NAMALWA (cell line): ENCODE data around the gene RAP1GAP2.
"Not testable (repeated sequence)": the region's sequence is repeated elsewhere in the genome, so short reads cannot be mapped to it uniquely, and the experiment has no call there.

ENCODE experiments used
- DNase-seq: peaks from one replicate; pipeline ENCODE4 v3.0.0-alpha.2; 2015; ENCODE audit warnings: low spot score

Gene RAP1GAP2

GRCh38 chr17:2998469-2998901, 202.2 kb downstream of the RAP1GAP2 start:
- not testable (repeated sequence) for DNase-seq

GRCh38 chr17:3002538-3003295, 206.5 kb downstream of the RAP1GAP2 start:
- peak; percentile 90 for DNase-seq

GRCh38 chr17:3003296-3004149, 207.3 kb downstream of the RAP1GAP2 start:
- peak; percentile 79 for DNase-seq

GRCh38 chr17:3004150-3004801, 208.0 kb downstream of the RAP1GAP2 start:
- DNase-seq = peak; percentile 88

GRCh38 chr17:3004925-3005324, 208.7 kb downstream of the RAP1GAP2 start:
- DNase-seq = no peak

GRCh38 chr17:3005696-3006095, 209.5 kb downstream of the RAP1GAP2 start:
- DNase-seq = no peak

GRCh38 chr17:3006801-3007200, 210.6 kb downstream of the RAP1GAP2 start:
- no peak for DNase-seq

GRCh38 chr17:3007651-3008121, 211.4 kb downstream of the RAP1GAP2 start:
- no peak for DNase-seq

GRCh38 chr17:3008336-3009288, 212.4 kb downstream of the RAP1GAP2 start:
- no peak for DNase-seq

- no peak for DNase-seq
Observed at GRCh38 chr17:3009411-3009920, 213.2 kb downstream of the RAP1GAP2 start.

GRCh38 chr17:3011891-3012290, 215.7 kb downstream of the RAP1GAP2 start:
- DNase-seq = no peak

GRCh38 chr17:3012926-3013581, 216.8 kb downstream of the RAP1GAP2 start:
- peak; percentile 55 for DNase-seq

- DNase-seq = no peak
Observed at GRCh38 chr17:3015890-3016289, 219.7 kb downstream of the RAP1GAP2 start.

- DNase-seq = no peak
Observed at GRCh38 chr17:3017936-3018335, 221.7 kb downstream of the RAP1GAP2 start.

GRCh38 chr17:3019761-3020160, 223.5 kb downstream of the RAP1GAP2 start:
- DNase-seq = no peak

- DNase-seq = no peak
Observed at GRCh38 chr17:3020381-3020780, 224.1 kb downstream of the RAP1GAP2 start.

- DNase-seq = no peak
Observed at GRCh38 chr17:3022197-3022596, 226.0 kb downstream of the RAP1GAP2 start.

- no peak for DNase-seq
Observed at GRCh38 chr17:3024346-3024745, 228.1 kb downstream of the RAP1GAP2 start.

GRCh38 chr17:3025421-3026124, 229.3 kb downstream of the RAP1GAP2 start:
- no peak for DNase-seq
